HepG2 (cell line): ENCODE data around the gene SURF6. TPM values are rescaled to one million over a fixed set of nuclear protein-coding genes. Genes with fewer than 3 reads are reported as not detected.

Experiments
- ESRRA ChIP-seq: sonication (generic); formaldehyde crosslinking; IDR thresholded peaks from 2 replicates; pipeline ENCODE4 v1.5.1; 2020; ENCODE audit warnings: mild to moderate bottlenecking, low read depth, missing genetic modification reagents
- GABPB1 ChIP-seq: IDR thresholded peaks from 2 replicates; pipeline ENCODE4 v1.6.1; 2016; ENCODE audit warnings: mild to moderate bottlenecking, missing genetic modification reagents, moderate library complexity, missing compliant biosample characterization
- HDAC1 ChIP-seq: sonication (generic); formaldehyde crosslinking; IDR thresholded peaks from 2 replicates; pipeline ENCODE4 v1.5.1; 2020; ENCODE audit warnings: mild to moderate bottlenecking, missing genetic modification reagents
- HIVEP1 ChIP-seq: sonication (generic); formaldehyde crosslinking; IDR thresholded peaks from 2 replicates; pipeline ENCODE4 v1.4.0; 2020; ENCODE audit warnings: mild to moderate bottlenecking, missing genetic modification reagents
- JARID2 ChIP-seq: sonication (generic); formaldehyde crosslinking; IDR thresholded peaks from 2 replicates; pipeline ENCODE4 v1.8.1; 2023; ENCODE audit warnings: missing genetic modification reagents, inconsistent platforms; ENCODE audit not compliant: insufficient replicate concordance
- KLF16 ChIP-seq, 2 experiments: sonication (generic) in 1 of 2; formaldehyde crosslinking in 1 of 2; IDR thresholded peaks; 2 replicates each; pipeline versions ENCODE4 v1.6.1 to v1.8.0; 2016 to 2023; ENCODE audit warnings: missing genetic modification reagents in 2 of 2, missing compliant biosample characterization in 1 of 2
- SAP130 ChIP-seq: IDR thresholded peaks from 2 replicates; pipeline ENCODE4 v1.6.1; 2016; ENCODE audit warnings: low read depth
- TAF15 ChIP-seq: fragments of 200-400 bp; formaldehyde crosslinking; IDR thresholded peaks from one replicate; pipeline ENCODE4 v1.6.1; 2018; ENCODE audit warnings: mild to moderate bottlenecking, low read depth, low read length; ENCODE audit not compliant: poor library complexity, severe bottlenecking
- TBX3 ChIP-seq: fragments of 450-650 bp; IDR thresholded peaks from 2 replicates; pipeline ENCODE4 v1.6.1; 2017; ENCODE audit warnings: antibody characterized with exemption, mild to moderate bottlenecking, inconsistent platforms, borderline replicate concordance
- TGIF2 ChIP-seq: IDR thresholded peaks from 2 replicates; pipeline ENCODE4 v1.6.1; 2016; ENCODE audit warnings: control low read depth, missing compliant biosample characterization
- TOPORS ChIP-seq: sonication (generic); formaldehyde crosslinking; IDR thresholded peaks from 2 replicates; pipeline ENCODE4 v1.8.0; 2023; ENCODE audit warnings: mild to moderate bottlenecking, missing genetic modification reagents
- YEATS2 ChIP-seq: sonication (generic); formaldehyde crosslinking; IDR thresholded peaks from 2 replicates; pipeline ENCODE4 v1.4.0; 2020; ENCODE audit warnings: missing genetic modification reagents, borderline replicate concordance
- ZIK1 ChIP-seq: sonication (generic); formaldehyde crosslinking; IDR thresholded peaks from 2 replicates; pipeline ENCODE4 v1.5.0; 2020; ENCODE audit warnings: mild to moderate bottlenecking, low read depth, missing genetic modification reagents, borderline replicate concordance
- ZMAT3 ChIP-seq: sonication (generic); formaldehyde crosslinking; conservative IDR thresholded peaks from 2 replicates; pipeline ENCODE4 v1.7.0; 2021; ENCODE audit warnings: missing genetic modification reagents
- ZNF234 ChIP-seq: sonication (generic); formaldehyde crosslinking; conservative IDR thresholded peaks from 2 replicates; pipeline ENCODE4 v1.5.1; 2020; ENCODE audit warnings: mild to moderate bottlenecking, missing genetic modification reagents
- ZNF605 ChIP-seq: sonication (generic); formaldehyde crosslinking; IDR thresholded peaks from 2 replicates; pipeline ENCODE4 v1.8.0; 2022; ENCODE audit warnings: mild to moderate bottlenecking, missing genetic modification reagents
- ZNF816 ChIP-seq: sonication (generic); formaldehyde crosslinking; IDR thresholded peaks from 2 replicates; pipeline ENCODE4 v1.8.0; 2022; ENCODE audit warnings: missing genetic modification reagents, mild to moderate bottlenecking, borderline replicate concordance
- ZNF850 ChIP-seq: sonication (generic); formaldehyde crosslinking; conservative IDR thresholded peaks from 2 replicates; pipeline ENCODE4 v1.9.0; 2021; ENCODE audit warnings: mild to moderate bottlenecking, missing genetic modification reagents
- ZSCAN29 ChIP-seq: sonication (generic); formaldehyde crosslinking; conservative IDR thresholded peaks from 2 replicates; pipeline ENCODE4 v1.4.0; 2020; ENCODE audit warnings: mild to moderate bottlenecking, missing genetic modification reagents
- polyA plus RNA-seq, 8 experiments: library from polyadenylated mRNA; depleted of rRNA in 3 of 8; stranded (reverse) in 7 of 8; unstranded in 1 of 8; fragments of >200 nt; fragmentation: Illumina TruSeq in 4 of 8; extraction: Trizol in 4 of 8; gene quantifications; 2 replicates each; pipeline versions ENCODE4 v1.2.1 to v1.2.3, GENCODE V29; 2011 to 2016; ENCODE audit warnings: low read depth in 4 of 8, missing spikeins in 1 of 8, mixed read lengths in 1 of 8; ENCODE audit not compliant: insufficient read depth in 1 of 8
- total RNA-seq, 5 experiments: library from RNA; depleted of rRNA; stranded (reverse); fragments of >200 nt; fragmentation: Illumina TruSeq; extraction: Trizol; gene quantifications; 2 replicates each; pipeline ENCODE4 v1.2.3, GENCODE V29; 2016; ENCODE audit warnings: low read depth in 1 of 5
- TF ChIP-seq, protein P1 (sequence below): sonication (generic); formaldehyde crosslinking; IDR thresholded peaks from 2 replicates; pipeline ENCODE4 v1.4.0; 2020; ENCODE audit warnings: missing genetic modification reagents
- TF ChIP-seq, protein P2 (sequence below): sonication (generic); formaldehyde crosslinking; IDR thresholded peaks from 2 replicates; pipeline ENCODE4 v1.4.0; 2020; ENCODE audit warnings: mild to moderate bottlenecking, low read depth, missing genetic modification reagents
- TF ChIP-seq, protein P3 (sequence below): sonication (generic); formaldehyde crosslinking; IDR thresholded peaks from 2 replicates; pipeline ENCODE4 v1.9.0; 2021; ENCODE audit warnings: missing genetic modification reagents, borderline replicate concordance

SURF6 gene
- total and polyA plus RNA-seq, 2 of the 13 experiments (the other 11 are each of a cell fraction or from before 2014, with no cell fraction given) = 5.9 to 14.7 TPM

DNA sequence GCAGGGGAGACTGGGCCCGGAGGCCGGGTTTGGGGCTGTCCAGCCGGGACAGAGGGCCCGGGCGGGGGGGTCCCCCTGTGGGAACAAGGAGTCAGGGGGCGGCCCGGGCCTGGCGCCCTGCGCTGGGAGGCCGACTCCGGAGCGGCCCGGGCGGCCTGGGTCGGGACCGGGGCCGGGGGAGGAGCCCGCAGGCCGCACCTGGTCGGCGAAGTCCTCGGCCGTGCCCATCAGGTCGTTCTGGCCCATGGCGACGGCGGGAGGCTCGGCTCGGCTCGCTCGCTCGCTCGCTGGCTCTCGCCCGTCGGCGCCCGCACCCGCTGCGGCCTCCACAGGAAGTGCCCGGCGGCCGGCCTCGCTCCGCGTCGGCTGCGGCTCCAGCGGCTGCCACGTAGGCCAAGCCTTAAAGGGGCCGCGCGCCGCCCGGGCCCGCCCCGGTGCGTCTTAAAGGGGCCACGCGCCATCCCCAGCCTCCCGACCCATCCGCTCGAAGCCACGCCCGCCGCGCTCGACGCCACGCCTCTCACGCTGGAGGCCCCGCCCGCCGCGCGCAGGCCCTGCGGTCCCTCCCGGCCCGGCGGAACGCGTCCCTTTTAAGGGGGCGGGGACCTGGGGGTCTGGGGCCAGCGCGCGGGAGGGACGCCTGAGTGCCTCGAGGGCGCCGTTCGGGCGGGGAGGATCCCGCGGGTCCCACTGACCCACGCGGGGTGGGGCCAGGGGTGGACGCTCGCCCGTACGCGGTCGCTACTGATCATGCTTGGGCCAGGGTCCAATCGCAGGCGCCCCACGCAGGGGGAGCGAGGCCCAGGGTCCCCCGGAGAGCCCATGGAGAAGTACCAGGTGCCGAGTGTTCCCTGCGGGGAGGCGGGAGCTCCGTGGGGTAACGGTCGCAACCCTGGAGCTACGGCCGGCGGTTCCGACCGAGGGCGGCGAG, 40.0 kb upstream of the SURF6 start, which contains the start of the genes STKLD1 and SURF4 (continued):
- TF ChIP-seq ZIK1 (CRISPR knock-in tag) (peak; percentile 82; the same call in 1 of the 2 replicates), ZNF234 (CRISPR knock-in tag) (0 out of 2 replicates have a peak, but pooled peaks have one; percentile 6), ZNF850 (CRISPR knock-in tag) (0 out of 2 replicates have a peak, but pooled peaks have one; percentile 51), TAF15 (no peak), YEATS2 (CRISPR knock-in tag) (peak; percentile 46; the same call in 1 of the 2 replicates), SAP130 (CRISPR knock-in tag) (peak; percentile 82), TGIF2 (CRISPR knock-in tag) (0 out of 2 replicates have a peak, but pooled peaks have one; percentile 18), GABPB1 (CRISPR knock-in tag) (peak; percentile 84), HIVEP1 (CRISPR knock-in tag) (peak; percentile 28; the same call in 1 of the 2 replicates), JARID2 (CRISPR knock-in tag) (no peak), ZNF605 (CRISPR knock-in tag) (no peak), TBX3 (no peak), ZNF816 (0 out of 2 replicates have a peak, but pooled peaks have one; percentile 40), HDAC1 (peak; percentile 56), ZMAT3 (0 out of 2 replicates have a peak, but pooled peaks have one; percentile 61), TOPORS (no peak), KLF16 (CRISPR knock-in tag; IDR thresholded peaks at IDR 0.05) (peak in 1 of 2 experiments; percentile 58; a peak in 1 of 4 replicates), ESRRA (0 out of 2 replicates have a peak, but pooled peaks have one; percentile 22), ZSCAN29 (CRISPR knock-in tag) (peak; percentile 72; the same call in 1 of the 2 replicates)
- TF ChIP-seq, protein P1, sequence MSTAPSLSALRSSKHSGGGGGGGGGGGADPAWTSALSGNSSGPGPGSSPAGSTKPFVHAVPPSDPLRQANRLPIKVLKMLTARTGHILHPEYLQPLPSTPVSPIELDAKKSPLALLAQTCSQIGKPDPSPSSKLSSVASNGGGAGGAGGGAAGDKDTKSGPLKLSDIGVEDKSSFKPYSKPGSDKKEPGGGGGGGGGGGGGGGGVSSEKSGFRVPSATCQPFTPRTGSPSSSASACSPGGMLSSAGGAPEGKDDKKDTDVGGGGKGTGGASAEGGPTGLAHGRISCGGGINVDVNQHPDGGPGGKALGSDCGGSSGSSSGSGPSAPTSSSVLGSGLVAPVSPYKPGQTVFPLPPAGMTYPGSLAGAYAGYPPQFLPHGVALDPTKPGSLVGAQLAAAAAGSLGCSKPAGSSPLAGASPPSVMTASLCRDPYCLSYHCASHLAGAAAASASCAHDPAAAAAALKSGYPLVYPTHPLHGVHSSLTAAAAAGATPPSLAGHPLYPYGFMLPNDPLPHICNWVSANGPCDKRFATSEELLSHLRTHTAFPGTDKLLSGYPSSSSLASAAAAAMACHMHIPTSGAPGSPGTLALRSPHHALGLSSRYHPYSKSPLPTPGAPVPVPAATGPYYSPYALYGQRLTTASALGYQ (CRISPR knock-in tag) = no peak; the same call in 1 of the 2 replicates
- TF ChIP-seq, protein P2, sequence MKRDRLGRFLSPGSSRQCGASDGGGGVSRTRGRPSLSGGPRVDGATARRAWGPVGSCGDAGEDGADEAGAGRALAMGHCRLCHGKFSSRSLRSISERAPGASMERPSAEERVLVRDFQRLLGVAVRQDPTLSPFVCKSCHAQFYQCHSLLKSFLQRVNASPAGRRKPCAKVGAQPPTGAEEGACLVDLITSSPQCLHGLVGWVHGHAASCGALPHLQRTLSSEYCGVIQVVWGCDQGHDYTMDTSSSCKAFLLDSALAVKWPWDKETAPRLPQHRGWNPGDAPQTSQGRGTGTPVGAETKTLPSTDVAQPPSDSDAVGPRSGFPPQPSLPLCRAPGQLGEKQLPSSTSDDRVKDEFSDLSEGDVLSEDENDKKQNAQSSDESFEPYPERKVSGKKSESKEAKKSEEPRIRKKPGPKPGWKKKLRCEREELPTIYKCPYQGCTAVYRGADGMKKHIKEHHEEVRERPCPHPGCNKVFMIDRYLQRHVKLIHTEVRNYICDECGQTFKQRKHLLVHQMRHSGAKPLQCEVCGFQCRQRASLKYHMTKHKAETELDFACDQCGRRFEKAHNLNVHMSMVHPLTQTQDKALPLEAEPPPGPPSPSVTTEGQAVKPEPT (CRISPR knock-in tag) = 0 out of 2 replicates have a peak, but pooled peaks have one; percentile 16
- TF ChIP-seq, protein P3, sequence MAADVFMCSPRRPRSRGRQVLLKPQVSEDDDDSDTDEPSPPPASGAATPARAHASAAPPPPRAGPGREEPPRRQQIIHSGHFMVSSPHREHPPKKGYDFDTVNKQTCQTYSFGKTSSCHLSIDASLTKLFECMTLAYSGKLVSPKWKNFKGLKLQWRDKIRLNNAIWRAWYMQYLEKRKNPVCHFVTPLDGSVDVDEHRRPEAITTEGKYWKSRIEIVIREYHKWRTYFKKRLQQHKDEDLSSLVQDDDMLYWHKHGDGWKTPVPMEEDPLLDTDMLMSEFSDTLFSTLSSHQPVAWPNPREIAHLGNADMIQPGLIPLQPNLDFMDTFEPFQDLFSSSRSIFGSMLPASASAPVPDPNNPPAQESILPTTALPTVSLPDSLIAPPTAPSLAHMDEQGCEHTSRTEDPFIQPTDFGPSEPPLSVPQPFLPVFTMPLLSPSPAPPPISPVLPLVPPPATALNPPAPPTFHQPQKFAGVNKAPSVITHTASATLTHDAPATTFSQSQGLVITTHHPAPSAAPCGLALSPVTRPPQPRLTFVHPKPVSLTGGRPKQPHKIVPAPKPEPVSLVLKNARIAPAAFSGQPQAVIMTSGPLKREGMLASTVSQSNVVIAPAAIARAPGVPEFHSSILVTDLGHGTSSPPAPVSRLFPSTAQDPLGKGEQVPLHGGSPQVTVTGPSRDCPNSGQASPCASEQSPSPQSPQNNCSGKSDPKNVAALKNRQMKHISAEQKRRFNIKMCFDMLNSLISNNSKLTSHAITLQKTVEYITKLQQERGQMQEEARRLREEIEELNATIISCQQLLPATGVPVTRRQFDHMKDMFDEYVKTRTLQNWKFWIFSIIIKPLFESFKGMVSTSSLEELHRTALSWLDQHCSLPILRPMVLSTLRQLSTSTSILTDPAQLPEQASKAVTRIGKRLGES (CRISPR knock-in tag) = 0 out of 2 replicates have a peak, but pooled peaks have one; percentile 51
